Measurements from ENCODE around the gene PRM1. TPM values are rescaled to one million over a fixed set of nuclear protein-coding genes. Genes with fewer than 3 reads are reported as not detected.

The PRM1 gene
- total and polyA plus RNA-seq, 2 of the 4 experiments (the other 2 are of a cell fraction), result not detected

- no peak overlapping the region for H3K4ac ChIP-seq (ENCODE audit: low read depth, low read length)
- H3K27ac ChIP-seq (ENCODE audit: insufficient read depth, low read length), result no peak overlapping the region
- POLR2A ChIA-PET (ENCODE audit: unreplicated experiment), result no interaction called here
- CTCF ChIA-PET, result no interaction called here
- H4K91ac ChIP-seq (ENCODE audit: insufficient read depth, low read depth, low read length), result no peak overlapping the region
- H3K14ac ChIP-seq (replicated peaks; ENCODE audit: low read depth, low read length), result no peak overlapping the region
- no peak for ATAC-seq (ENCODE audit: low read depth)
- no peak overlapping the region for H3K23ac ChIP-seq (ENCODE audit: low read depth, low read length)
- H3K4me3 ChIP-seq (ENCODE audit: insufficient read depth, low read depth, low read length), result no peak overlapping the region
- H3K79me1 ChIP-seq (ENCODE audit: low read depth in 1 of 2, low read length in 2 of 2), result peaks cover 0 to 2% of the 10 kb centered on the region in 2 experiments; a peak in 2 of 4 replicates
- no peaks in the 10 kb centered on the region for H4K20me1 ChIP-seq (ENCODE audit: insufficient read depth, low read length)
- H3K9ac ChIP-seq (ENCODE audit: low read depth, low read length), result no peak overlapping the region
- no peak overlapping the region for H3K4me2 ChIP-seq (ENCODE audit: low read depth, low read length)
- no peak overlapping the region for H2BK20ac ChIP-seq (ENCODE audit: low read depth, low read length)
- no peak for TF ChIP-seq MAZ (IDR thresholded peaks at IDR 0.05; ENCODE audit: borderline replicate concordance, low read depth, low read length)
- no peak for TF ChIP-seq RCOR1 (IDR thresholded peaks at IDR 0.05; ENCODE audit: insufficient replicate concordance, low read length)
- no peak for TF ChIP-seq MAFK (IDR thresholded peaks at IDR 0.05; ENCODE audit: low read depth, low read length)
- BruUV-seq (replicated peaks), result no TSS peak
- WGBS, 2 experiments (ENCODE audit: extremely low coverage in 2 of 2, insufficient read length in 1 of 2), result 82% methylated on average over 11 of the region's 21 CpGs; no CpG with 5 or more reads in 1 of the 2 experiments
- no peak overlapping the region for H3K56ac ChIP-seq (ENCODE audit: extremely low read depth, insufficient read depth, low read length)
- peaks cover 10% of the 10 kb centered on the region for H3K4me1 ChIP-seq (ENCODE audit: control insufficient read depth, insufficient read depth, low read length)
- no peak overlapping the region for H2AFZ ChIP-seq (replicated peaks; ENCODE audit: low read length, poor library complexity)
- no peaks in the 10 kb centered on the region for H3K9me3 ChIP-seq (ENCODE audit: control insufficient read depth, insufficient read depth, low read length)
- in situ Hi-C loops (cut with MboI; ENCODE audit: low sequenced_read_pairs), result loop anchor here (5.0 kb wide), 1 partner anchor 46 kb away; no protein-coding TSS in a partner anchor
- no peak overlapping the region for H2AK5ac ChIP-seq (ENCODE audit: low read depth, low read length)
- no peak overlapping the region for H2BK15ac ChIP-seq (ENCODE audit: low read depth, low read length)
- H2BK120ac ChIP-seq (ENCODE audit: low read depth, low read length), result no peak overlapping the region
- H3K36me3 ChIP-seq (ENCODE audit: control insufficient read depth, insufficient read depth, low read length), result no peaks in the 10 kb centered on the region
- dilution Hi-C loops (cut with HindIII; ENCODE audit: low sequenced_read_pairs, unreplicated experiment), result no loop called here
- intact Hi-C loops (cut with micrococcal nuclease), result no loop called here
- no peak overlapping the region for H2BK5ac ChIP-seq (ENCODE audit: low read depth, low read length, poor library complexity, severe bottlenecking)
- H3K18ac ChIP-seq (ENCODE audit: low read depth, low read length), result no peak overlapping the region
- H3K27me3 ChIP-seq (ENCODE audit: control insufficient read depth, insufficient read depth, low read length), result no peaks in the 10 kb centered on the region
- no peak for DNase-seq
- no peak overlapping the region for H4K5ac ChIP-seq (ENCODE audit: low read depth, low read length)
- H3K9me1 ChIP-seq (ENCODE audit: insufficient read depth, low read length), result peaks cover 13% of the 10 kb centered on the region
- H2AK9ac ChIP-seq (replicated peaks; ENCODE audit: low read depth, low read length, poor library complexity), result no peak overlapping the region
- no peak overlapping the region for H4K8ac ChIP-seq (ENCODE audit: low read depth in 2 of 2, low read length in 2 of 2)
These were observed 26.7 kb upstream of the PRM1 start for GRCh38 chr16:11307639-11308492.
